Measurements from ENCODE around the gene LOXL4.

- TF ChIP-seq EZH2 (IDR thresholded peaks at IDR 0.05; ENCODE audit: borderline replicate concordance) (no peak), EZH2phosphoT487 (IDR thresholded peaks at IDR 0.05; ENCODE audit: low read depth, severe bottlenecking, unreplicated experiment) (no peak)
Measured at GRCh38 chr10:98261436-98262277, 6.3 kb downstream of the LOXL4 start.

Data from hepatocyte (in vitro differentiated cells).